HFF-Myc (cell line): ENCODE results near the gene C20orf202.

ENCODE experiments used
- DNase-seq: peaks from one replicate; pipeline ENCODE4 v3.0.0-alpha.2; 2011; ENCODE audit warnings: low read depth; ENCODE audit errors: extremely low read depth
- H3K4me3 ChIP-seq: replicated peaks from 2 replicates; pipeline ENCODE4 v1.5.1; 2011; ENCODE audit warnings: low read depth, mild to moderate bottlenecking, control low read depth, low read length
- CTCF ChIP-seq: IDR thresholded peaks from 2 replicates; pipeline ENCODE4 v1.5.1; 2012; ENCODE audit warnings: mild to moderate bottlenecking, low read depth, low read length, control low read depth; ENCODE audit errors: missing control alignments

Gene C20orf202

DNA sequence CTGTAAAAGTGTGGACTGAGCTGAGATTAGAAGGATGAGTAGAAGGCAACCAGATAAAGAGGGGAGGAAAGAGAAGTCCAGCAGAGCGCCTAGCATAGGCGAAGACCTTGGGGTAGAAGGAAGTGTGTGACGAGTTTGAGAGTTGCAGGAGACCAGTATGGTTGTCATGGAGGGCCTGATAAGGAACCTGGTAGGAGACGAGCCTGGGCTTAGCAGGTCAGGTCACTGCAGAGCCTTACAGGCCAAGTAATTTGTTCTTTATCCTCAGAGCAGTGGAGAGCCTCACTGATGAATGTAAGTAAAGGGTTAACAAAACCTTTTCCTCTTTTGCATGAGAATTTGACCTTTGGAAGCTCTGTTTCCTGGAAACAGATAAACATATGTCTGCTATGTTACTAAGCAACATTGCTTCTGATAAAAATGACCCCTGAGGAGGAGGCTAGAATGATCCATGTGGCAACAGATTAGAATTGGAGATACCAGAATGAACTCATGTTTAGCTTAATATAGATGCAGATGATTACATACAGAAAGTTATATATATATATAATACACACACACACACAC is 15.6 kb upstream of the C20orf202 start:
- no peak for TF ChIP-seq CTCF
- DNase-seq: no peak
- no peak overlapping the region for H3K4me3 ChIP-seq

- DNase-seq: no peak
- H3K4me3 ChIP-seq: no peak overlapping the region
- no peak for TF ChIP-seq CTCF
These were observed 14.9 kb upstream of the C20orf202 start for GRCh38 chr20:1188347-1188746.

DNA sequence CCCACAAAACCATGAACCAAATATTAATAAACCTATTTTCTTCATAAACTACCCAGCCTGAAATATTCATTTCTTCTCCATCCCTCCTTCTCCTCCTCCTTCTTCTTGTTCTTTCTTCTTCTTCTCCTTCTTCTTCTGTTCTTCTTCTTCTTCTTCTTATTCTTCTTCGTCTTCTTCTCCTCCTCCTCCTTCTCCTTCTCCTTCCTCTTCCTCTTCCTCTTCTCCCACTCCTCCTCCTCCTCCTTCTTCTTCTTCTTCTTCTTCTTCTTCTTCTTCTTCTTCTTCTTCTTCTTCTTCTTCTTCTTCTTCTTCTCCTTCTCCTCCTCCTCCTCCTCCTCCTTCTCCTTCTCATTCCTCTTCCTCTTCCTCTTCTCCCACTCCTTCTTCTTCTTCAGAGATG is 13.4 kb upstream of the C20orf202 start:
- H3K4me3 ChIP-seq: no peak overlapping the region
- no peak for DNase-seq
- no peak for TF ChIP-seq CTCF

- no peak for TF ChIP-seq CTCF
- no peak for DNase-seq
- H3K4me3 ChIP-seq: no peak overlapping the region
These were observed 12.4 kb upstream of the C20orf202 start for GRCh38 chr20:1190847-1191246.

- TF ChIP-seq CTCF: no peak
- DNase-seq: no peak
- H3K4me3 ChIP-seq: no peak overlapping the region
These were observed 12.0 kb upstream of the C20orf202 start for GRCh38 chr20:1191299-1191698.

GRCh38 chr20:1195226-1195625 is 8.0 kb upstream of the C20orf202 start:
- TF ChIP-seq CTCF: no peak
- H3K4me3 ChIP-seq: no peak overlapping the region
- no peak for DNase-seq

- TF ChIP-seq CTCF: no peak
- no peak for DNase-seq
- H3K4me3 ChIP-seq: no peak overlapping the region
These were observed 6.6 kb upstream of the C20orf202 start for GRCh38 chr20:1196634-1197033.
